Stomach (tissue), 4 donors: ENCODE measurements around the gene SLC24A1.

ENCODE experiments used
- POLR2A ChIP-seq, 4 donors: fragments of 450-650 bp; IDR thresholded peaks; one replicate each; pipeline ENCODE4 v1.6.1; 2016; ENCODE audit warnings: antibody characterized with exemption in 4 of 4, control low read depth in 2 of 4, mild to moderate bottlenecking in 1 of 4, moderate library complexity in 1 of 4
- POLR2AphosphoS5 ChIP-seq, 3 donors: sonication (generic); formaldehyde crosslinking; IDR thresholded peaks; one replicate each; pipeline ENCODE4 v1.6.1; 2016; ENCODE audit warnings: antibody characterized with exemption in 3 of 3
- TF ChIP-seq, protein P1 (sequence below), 7 experiments: fragments of 450-650 bp in 4 of 7; fragments of 200-600 bp in 3 of 7; sonication (generic) in 3 of 7; IDR thresholded peaks; one replicate each; pipeline ENCODE4 v1.5.1; 2016 to 2019; ENCODE audit warnings: antibody characterized with exemption in 7 of 7, control low read depth in 2 of 7, mild to moderate bottlenecking in 1 of 7

GRCh38 chr15:65623103-65623502 lies 1.4 kb downstream of the SLC24A1 start:
- TF ChIP-seq, protein P1, sequence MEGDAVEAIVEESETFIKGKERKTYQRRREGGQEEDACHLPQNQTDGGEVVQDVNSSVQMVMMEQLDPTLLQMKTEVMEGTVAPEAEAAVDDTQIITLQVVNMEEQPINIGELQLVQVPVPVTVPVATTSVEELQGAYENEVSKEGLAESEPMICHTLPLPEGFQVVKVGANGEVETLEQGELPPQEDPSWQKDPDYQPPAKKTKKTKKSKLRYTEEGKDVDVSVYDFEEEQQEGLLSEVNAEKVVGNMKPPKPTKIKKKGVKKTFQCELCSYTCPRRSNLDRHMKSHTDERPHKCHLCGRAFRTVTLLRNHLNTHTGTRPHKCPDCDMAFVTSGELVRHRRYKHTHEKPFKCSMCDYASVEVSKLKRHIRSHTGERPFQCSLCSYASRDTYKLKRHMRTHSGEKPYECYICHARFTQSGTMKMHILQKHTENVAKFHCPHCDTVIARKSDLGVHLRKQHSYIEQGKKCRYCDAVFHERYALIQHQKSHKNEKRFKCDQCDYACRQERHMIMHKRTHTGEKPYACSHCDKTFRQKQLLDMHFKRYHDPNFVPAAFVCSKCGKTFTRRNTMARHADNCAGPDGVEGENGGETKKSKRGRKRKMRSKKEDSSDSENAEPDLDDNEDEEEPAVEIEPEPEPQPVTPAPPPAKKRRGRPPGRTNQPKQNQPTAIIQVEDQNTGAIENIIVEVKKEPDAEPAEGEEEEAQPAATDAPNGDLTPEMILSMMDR (IDR thresholded peaks at IDR 0.05): no peak
- no peak for TF ChIP-seq POLR2AphosphoS5 (IDR thresholded peaks at IDR 0.05)
- no peak for TF ChIP-seq POLR2A (IDR thresholded peaks at IDR 0.05)
